Measurements from ENCODE around the gene OR2K2. TPM values are rescaled to one million over a fixed set of nuclear protein-coding genes. Genes with fewer than 3 reads are reported as not detected.

OR2K2 gene
- total and polyA plus RNA-seq, 2 experiments from 2014 or later, result not detected

DNA sequence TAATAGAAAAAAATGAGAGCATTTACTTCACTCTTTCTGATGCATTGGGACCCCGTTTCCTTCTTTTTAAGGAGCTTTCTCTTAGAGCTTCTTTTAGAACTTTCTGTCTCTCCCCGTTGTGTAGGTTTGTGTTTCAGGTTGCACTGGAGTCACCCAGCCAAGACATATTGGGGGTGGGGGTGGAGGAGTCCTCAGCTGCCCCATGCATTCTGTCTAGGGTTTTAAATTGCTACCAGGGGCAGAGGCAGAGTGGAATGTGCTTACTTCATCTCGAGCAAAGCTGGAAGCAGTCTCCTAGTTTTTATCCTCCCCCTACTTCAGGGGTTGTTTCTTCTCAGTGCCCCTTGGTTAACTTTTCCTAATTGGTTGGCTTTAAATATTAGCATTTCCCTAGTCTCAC is 9.4 kb downstream of the OR2K2 start:
- ATAC-seq (no peak), DNase-seq (ENCODE audit: low spot score) (no peak)
- Histone ChIP-seq H3K4me2 (no peak overlapping the region), H3K79me2 (replicated peaks; ENCODE audit: insufficient read depth) (no peaks in the 10 kb centered on the region), H3K36me3 (ENCODE audit: insufficient read depth) (no peaks in the 10 kb centered on the region), H3K27me3 (ENCODE audit: insufficient read depth) (no peaks in the 10 kb centered on the region), H3K4me3 (no peak overlapping the region), H3K4me1 (ENCODE audit: insufficient read depth) (no peaks in the 10 kb centered on the region), H3K9me2 (ENCODE audit: insufficient read depth) (no peaks in the 10 kb centered on the region), H4K20me1 (replicated peaks; ENCODE audit: insufficient read depth) (no peaks in the 10 kb centered on the region), H3F3A (replicated peaks; ENCODE audit: low read depth) (no peaks in the 10 kb centered on the region), H2AFZ (no peak overlapping the region), H3K27ac (ENCODE audit: low read depth) (no peak overlapping the region)
- H3K36me3 Mint-ChIP-seq (ENCODE audit: low read depth), result no peaks in the 10 kb centered on the region
- no peaks in the 10 kb centered on the region for H3K4me1 Mint-ChIP-seq
- H3K27ac Mint-ChIP-seq, result no peak overlapping the region
- TF ChIP-seq ZNF114 (CRISPR knock-in tag; IDR thresholded peaks at IDR 0.05), result no peak
- no peak for TF ChIP-seq POLR2AphosphoS5 (IDR thresholded peaks at IDR 0.05; ENCODE audit: low read depth)
- TF ChIP-seq STAT1 (IDR thresholded peaks at IDR 0.05; ENCODE audit: unreplicated experiment), result no peak
- no peak for TF ChIP-seq CREB1 (CRISPR knock-in tag; IDR thresholded peaks at IDR 0.05; ENCODE audit: low read depth)
- no peak for TF ChIP-seq EZH2 (IDR thresholded peaks at IDR 0.05; ENCODE audit: low read depth, unreplicated experiment)
- TF ChIP-seq, protein P1, sequence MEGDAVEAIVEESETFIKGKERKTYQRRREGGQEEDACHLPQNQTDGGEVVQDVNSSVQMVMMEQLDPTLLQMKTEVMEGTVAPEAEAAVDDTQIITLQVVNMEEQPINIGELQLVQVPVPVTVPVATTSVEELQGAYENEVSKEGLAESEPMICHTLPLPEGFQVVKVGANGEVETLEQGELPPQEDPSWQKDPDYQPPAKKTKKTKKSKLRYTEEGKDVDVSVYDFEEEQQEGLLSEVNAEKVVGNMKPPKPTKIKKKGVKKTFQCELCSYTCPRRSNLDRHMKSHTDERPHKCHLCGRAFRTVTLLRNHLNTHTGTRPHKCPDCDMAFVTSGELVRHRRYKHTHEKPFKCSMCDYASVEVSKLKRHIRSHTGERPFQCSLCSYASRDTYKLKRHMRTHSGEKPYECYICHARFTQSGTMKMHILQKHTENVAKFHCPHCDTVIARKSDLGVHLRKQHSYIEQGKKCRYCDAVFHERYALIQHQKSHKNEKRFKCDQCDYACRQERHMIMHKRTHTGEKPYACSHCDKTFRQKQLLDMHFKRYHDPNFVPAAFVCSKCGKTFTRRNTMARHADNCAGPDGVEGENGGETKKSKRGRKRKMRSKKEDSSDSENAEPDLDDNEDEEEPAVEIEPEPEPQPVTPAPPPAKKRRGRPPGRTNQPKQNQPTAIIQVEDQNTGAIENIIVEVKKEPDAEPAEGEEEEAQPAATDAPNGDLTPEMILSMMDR (conservative IDR thresholded peaks at IDR 0.05; ENCODE audit: low read depth in 2 of 2), result no peak
- no peak for TF ChIP-seq NANOG (IDR thresholded peaks at IDR 0.05; ENCODE audit: borderline replicate concordance)
- no peak for TF ChIP-seq EZH2phosphoT487 (IDR thresholded peaks at IDR 0.05; ENCODE audit: unreplicated experiment)
- TF ChIP-seq JUNB (IDR thresholded peaks at IDR 0.05; ENCODE audit: unreplicated experiment), result no peak
- TF ChIP-seq, protein P2, sequence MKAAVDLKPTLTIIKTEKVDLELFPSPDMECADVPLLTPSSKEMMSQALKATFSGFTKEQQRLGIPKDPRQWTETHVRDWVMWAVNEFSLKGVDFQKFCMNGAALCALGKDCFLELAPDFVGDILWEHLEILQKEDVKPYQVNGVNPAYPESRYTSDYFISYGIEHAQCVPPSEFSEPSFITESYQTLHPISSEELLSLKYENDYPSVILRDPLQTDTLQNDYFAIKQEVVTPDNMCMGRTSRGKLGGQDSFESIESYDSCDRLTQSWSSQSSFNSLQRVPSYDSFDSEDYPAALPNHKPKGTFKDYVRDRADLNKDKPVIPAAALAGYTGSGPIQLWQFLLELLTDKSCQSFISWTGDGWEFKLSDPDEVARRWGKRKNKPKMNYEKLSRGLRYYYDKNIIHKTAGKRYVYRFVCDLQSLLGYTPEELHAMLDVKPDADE (IDR thresholded peaks at IDR 0.05), result no peak
- TF ChIP-seq, protein P3, sequence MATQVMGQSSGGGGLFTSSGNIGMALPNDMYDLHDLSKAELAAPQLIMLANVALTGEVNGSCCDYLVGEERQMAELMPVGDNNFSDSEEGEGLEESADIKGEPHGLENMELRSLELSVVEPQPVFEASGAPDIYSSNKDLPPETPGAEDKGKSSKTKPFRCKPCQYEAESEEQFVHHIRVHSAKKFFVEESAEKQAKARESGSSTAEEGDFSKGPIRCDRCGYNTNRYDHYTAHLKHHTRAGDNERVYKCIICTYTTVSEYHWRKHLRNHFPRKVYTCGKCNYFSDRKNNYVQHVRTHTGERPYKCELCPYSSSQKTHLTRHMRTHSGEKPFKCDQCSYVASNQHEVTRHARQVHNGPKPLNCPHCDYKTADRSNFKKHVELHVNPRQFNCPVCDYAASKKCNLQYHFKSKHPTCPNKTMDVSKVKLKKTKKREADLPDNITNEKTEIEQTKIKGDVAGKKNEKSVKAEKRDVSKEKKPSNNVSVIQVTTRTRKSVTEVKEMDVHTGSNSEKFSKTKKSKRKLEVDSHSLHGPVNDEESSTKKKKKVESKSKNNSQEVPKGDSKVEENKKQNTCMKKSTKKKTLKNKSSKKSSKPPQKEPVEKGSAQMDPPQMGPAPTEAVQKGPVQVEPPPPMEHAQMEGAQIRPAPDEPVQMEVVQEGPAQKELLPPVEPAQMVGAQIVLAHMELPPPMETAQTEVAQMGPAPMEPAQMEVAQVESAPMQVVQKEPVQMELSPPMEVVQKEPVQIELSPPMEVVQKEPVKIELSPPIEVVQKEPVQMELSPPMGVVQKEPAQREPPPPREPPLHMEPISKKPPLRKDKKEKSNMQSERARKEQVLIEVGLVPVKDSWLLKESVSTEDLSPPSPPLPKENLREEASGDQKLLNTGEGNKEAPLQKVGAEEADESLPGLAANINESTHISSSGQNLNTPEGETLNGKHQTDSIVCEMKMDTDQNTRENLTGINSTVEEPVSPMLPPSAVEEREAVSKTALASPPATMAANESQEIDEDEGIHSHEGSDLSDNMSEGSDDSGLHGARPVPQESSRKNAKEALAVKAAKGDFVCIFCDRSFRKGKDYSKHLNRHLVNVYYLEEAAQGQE (IDR thresholded peaks at IDR 0.05; ENCODE audit: unreplicated experiment), result no peak
- TF ChIP-seq, protein P4, sequence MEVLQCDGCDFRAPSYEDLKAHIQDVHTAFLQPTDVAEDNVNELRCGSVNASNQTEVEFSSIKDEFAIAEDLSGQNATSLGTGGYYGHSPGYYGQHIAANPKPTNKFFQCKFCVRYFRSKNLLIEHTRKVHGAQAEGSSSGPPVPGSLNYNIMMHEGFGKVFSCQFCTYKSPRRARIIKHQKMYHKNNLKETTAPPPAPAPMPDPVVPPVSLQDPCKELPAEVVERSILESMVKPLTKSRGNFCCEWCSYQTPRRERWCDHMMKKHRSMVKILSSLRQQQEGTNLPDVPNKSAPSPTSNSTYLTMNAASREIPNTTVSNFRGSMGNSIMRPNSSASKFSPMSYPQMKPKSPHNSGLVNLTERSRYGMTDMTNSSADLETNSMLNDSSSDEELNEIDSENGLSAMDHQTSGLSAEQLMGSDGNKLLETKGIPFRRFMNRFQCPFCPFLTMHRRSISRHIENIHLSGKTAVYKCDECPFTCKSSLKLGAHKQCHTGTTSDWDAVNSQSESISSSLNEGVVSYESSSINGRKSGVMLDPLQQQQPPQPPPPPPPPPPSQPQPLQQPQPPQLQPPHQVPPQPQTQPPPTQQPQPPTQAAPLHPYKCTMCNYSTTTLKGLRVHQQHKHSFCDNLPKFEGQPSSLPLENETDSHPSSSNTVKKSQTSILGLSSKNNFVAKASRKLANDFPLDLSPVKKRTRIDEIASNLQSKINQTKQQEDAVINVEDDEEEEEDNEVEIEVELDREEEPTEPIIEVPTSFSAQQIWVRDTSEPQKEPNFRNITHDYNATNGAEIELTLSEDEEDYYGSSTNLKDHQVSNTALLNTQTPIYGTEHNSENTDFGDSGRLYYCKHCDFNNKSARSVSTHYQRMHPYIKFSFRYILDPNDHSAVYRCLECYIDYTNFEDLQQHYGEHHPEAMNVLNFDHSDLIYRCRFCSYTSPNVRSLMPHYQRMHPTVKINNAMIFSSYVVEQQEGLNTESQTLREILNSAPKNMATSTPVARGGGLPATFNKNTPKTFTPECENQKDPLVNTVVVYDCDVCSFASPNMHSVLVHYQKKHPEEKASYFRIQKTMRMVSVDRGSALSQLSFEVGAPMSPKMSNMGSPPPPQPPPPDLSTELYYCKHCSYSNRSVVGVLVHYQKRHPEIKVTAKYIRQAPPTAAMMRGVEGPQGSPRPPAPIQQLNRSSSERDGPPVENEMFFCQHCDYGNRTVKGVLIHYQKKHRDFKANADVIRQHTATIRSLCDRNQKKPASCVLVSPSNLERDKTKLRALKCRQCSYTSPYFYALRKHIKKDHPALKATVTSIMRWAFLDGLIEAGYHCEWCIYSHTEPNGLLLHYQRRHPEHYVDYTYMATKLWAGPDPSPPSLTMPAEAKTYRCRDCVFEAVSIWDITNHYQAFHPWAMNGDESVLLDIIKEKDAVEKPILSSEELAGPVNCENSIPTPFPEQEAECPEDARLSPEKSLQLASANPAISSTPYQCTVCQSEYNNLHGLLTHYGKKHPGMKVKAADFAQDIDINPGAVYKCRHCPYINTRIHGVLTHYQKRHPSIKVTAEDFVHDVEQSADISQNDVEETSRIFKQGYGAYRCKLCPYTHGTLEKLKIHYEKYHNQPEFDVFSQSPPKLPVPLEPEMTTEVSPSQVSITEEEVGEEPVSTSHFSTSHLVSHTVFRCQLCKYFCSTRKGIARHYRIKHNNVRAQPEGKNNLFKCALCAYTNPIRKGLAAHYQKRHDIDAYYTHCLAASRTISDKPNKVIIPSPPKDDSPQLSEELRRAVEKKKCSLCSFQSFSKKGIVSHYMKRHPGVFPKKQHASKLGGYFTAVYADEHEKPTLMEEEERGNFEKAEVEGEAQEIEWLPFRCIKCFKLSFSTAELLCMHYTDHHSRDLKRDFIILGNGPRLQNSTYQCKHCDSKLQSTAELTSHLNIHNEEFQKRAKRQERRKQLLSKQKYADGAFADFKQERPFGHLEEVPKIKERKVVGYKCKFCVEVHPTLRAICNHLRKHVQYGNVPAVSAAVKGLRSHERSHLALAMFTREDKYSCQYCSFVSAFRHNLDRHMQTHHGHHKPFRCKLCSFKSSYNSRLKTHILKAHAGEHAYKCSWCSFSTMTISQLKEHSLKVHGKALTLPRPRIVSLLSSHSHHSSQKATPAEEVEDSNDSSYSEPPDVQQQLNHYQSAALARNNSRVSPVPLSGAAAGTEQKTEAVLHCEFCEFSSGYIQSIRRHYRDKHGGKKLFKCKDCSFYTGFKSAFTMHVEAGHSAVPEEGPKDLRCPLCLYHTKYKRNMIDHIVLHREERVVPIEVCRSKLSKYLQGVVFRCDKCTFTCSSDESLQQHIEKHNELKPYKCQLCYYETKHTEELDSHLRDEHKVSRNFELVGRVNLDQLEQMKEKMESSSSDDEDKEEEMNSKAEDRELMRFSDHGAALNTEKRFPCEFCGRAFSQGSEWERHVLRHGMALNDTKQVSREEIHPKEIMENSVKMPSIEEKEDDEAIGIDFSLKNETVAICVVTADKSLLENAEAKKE (CRISPR knock-in tag; IDR thresholded peaks at IDR 0.05), result no peak
- no peak for TF ChIP-seq ZNF331 (CRISPR knock-in tag; IDR thresholded peaks at IDR 0.05; ENCODE audit: low read depth)
- H3K27me3 Mint-ChIP-seq (ENCODE audit: insufficient read depth, low read depth, poor library complexity), result peaks cover 5% of the 10 kb centered on the region
- peaks cover 9% of the 10 kb centered on the region; the same call in 2 of the 3 replicates for H3K9me3 Mint-ChIP-seq
- no peak overlapping the region for H3K4me3 Mint-ChIP-seq

Data from GM23338 (cell line).